ENCODE measurements around the gene HLX.

HLX gene

DNA sequence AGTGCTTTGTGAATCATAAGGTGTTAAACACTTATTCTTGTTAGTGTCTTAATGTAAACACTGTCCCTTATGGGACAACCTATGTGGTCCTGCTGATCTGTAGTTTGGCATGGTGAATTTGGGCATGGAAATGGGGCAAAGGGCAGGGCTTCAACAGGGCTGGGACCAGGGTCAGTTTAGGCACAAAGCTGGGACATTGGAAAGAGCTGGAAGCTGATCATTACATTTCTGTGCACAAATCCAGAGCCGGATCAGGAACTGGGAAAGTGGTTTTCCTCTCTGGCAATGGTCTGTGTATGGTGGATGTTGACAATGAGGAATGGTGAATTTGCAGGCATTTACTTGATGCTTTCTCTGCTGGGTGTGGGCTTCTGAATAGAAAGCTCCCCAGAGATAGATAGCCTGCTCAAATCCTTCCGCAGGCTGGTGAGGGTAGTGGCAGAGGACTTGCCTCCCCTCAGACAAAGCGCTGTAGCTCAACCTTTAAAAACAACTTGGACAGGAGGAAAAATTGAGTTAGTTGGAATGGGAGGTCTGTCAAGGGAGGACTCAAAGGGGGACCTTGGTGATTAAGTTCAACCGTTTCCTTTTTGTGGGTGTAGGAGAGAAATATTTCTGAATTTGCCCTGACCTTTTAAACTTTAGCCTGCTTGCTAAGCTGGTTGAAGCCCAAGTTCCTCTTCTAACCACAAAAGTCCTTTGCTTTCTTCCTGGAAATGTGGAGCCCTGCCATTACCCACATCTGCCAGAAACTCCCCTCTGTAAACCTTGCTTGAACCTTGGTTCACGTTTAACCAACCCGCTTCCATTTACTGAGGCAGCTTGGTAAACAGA is 35.3 kb downstream of the HLX start:
- H3K4me1 ChIP-seq (ENCODE audit: insufficient read depth, low read length, severe bottlenecking): no peaks in the 10 kb centered on the region
- H3K9ac ChIP-seq (ENCODE audit: low read length): no peak overlapping the region
- TF ChIP-seq, protein P1, sequence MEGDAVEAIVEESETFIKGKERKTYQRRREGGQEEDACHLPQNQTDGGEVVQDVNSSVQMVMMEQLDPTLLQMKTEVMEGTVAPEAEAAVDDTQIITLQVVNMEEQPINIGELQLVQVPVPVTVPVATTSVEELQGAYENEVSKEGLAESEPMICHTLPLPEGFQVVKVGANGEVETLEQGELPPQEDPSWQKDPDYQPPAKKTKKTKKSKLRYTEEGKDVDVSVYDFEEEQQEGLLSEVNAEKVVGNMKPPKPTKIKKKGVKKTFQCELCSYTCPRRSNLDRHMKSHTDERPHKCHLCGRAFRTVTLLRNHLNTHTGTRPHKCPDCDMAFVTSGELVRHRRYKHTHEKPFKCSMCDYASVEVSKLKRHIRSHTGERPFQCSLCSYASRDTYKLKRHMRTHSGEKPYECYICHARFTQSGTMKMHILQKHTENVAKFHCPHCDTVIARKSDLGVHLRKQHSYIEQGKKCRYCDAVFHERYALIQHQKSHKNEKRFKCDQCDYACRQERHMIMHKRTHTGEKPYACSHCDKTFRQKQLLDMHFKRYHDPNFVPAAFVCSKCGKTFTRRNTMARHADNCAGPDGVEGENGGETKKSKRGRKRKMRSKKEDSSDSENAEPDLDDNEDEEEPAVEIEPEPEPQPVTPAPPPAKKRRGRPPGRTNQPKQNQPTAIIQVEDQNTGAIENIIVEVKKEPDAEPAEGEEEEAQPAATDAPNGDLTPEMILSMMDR (IDR thresholded peaks at IDR 0.05; ENCODE audit: low read length): no peak
- no peak for TF ChIP-seq EZH2 (IDR thresholded peaks at IDR 0.05; ENCODE audit: borderline replicate concordance, low read length)
- H3F3A ChIP-seq (ENCODE audit: insufficient read depth, low read length): no peaks in the 10 kb centered on the region
- no peaks in the 10 kb centered on the region for H3K9me3 ChIP-seq (ENCODE audit: low read length)
- no peaks in the 10 kb centered on the region for H3K79me2 ChIP-seq (ENCODE audit: insufficient read depth, low read length)
- H3K27me3 ChIP-seq (ENCODE audit: insufficient read depth, low read length): no peaks in the 10 kb centered on the region
- H3K4me2 ChIP-seq (ENCODE audit: low read length): no peak overlapping the region
- H3K4me3 ChIP-seq (ENCODE audit: low read depth, low read length, poor library complexity, severe bottlenecking): no peak overlapping the region
- no peaks in the 10 kb centered on the region for H3K9me2 ChIP-seq (ENCODE audit: low read depth, low read length)
- H3K36me3 ChIP-seq (ENCODE audit: insufficient read depth, low read length): no peaks in the 10 kb centered on the region
- no peak overlapping the region for H3K27ac ChIP-seq (ENCODE audit: low read depth, low read length, poor library complexity, severe bottlenecking)
- H4K20me1 ChIP-seq (ENCODE audit: insufficient read depth, low read length): no peaks in the 10 kb centered on the region
- no peak overlapping the region for H2AFZ ChIP-seq (ENCODE audit: low read length)

DNA sequence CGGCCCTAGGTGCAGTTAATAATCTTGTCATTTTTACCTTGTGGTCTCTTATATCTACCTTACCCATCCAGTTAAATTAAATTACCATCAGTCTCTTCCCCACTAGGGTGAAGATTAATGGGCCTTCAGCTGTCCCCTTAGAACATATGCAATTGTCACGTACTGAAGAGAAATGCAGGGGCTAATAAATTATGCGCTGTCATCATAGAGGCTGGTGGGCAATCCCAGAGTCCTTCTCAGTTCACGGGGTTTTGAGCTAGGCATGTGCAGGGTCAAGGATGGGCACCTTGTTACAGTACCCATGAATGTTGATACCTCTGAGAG is 35.8 kb downstream of the HLX start:
- H3K4me3 ChIP-seq (ENCODE audit: low read depth, low read length, poor library complexity, severe bottlenecking): no peak overlapping the region
- no peaks in the 10 kb centered on the region for H3K4me1 ChIP-seq (ENCODE audit: insufficient read depth, low read length, severe bottlenecking)
- H3K27ac ChIP-seq (ENCODE audit: low read depth, low read length, poor library complexity, severe bottlenecking): no peak overlapping the region
- H3K36me3 ChIP-seq (ENCODE audit: insufficient read depth, low read length): no peaks in the 10 kb centered on the region
- H3K27me3 ChIP-seq (ENCODE audit: insufficient read depth, low read length): no peaks in the 10 kb centered on the region
- H3K9me2 ChIP-seq (ENCODE audit: low read depth, low read length): no peaks in the 10 kb centered on the region
- no peaks in the 10 kb centered on the region for H3F3A ChIP-seq (ENCODE audit: insufficient read depth, low read length)
- no peak overlapping the region for H2AFZ ChIP-seq (ENCODE audit: low read length)
- TF ChIP-seq, protein P1 (IDR thresholded peaks at IDR 0.05; ENCODE audit: low read length): no peak
- TF ChIP-seq EZH2 (IDR thresholded peaks at IDR 0.05; ENCODE audit: borderline replicate concordance, low read length): no peak
- H3K79me2 ChIP-seq (ENCODE audit: insufficient read depth, low read length): no peaks in the 10 kb centered on the region
- no peak overlapping the region for H3K4me2 ChIP-seq (ENCODE audit: low read length)
- no peaks in the 10 kb centered on the region for H3K9me3 ChIP-seq (ENCODE audit: low read length)
- no peaks in the 10 kb centered on the region for H4K20me1 ChIP-seq (ENCODE audit: insufficient read depth, low read length)
- H3K9ac ChIP-seq (ENCODE audit: low read length): no peak overlapping the region

- Histone ChIP-seq H3K4me1 (ENCODE audit: insufficient read depth, low read length, severe bottlenecking) (no peaks in the 10 kb centered on the region), H3K9me3 (ENCODE audit: low read length) (no peaks in the 10 kb centered on the region), H3K27me3 (ENCODE audit: insufficient read depth, low read length) (no peaks in the 10 kb centered on the region), H3K4me2 (ENCODE audit: low read length) (no peak overlapping the region), H3K9me2 (ENCODE audit: low read depth, low read length) (no peaks in the 10 kb centered on the region), H2AFZ (ENCODE audit: low read length) (no peak overlapping the region), H3K9ac (ENCODE audit: low read length) (no peak overlapping the region), H3K36me3 (ENCODE audit: insufficient read depth, low read length) (no peaks in the 10 kb centered on the region), H3K79me2 (ENCODE audit: insufficient read depth, low read length) (no peaks in the 10 kb centered on the region), H3K27ac (ENCODE audit: low read depth, low read length, poor library complexity, severe bottlenecking) (no peak overlapping the region), H3F3A (ENCODE audit: insufficient read depth, low read length) (no peaks in the 10 kb centered on the region), H3K4me3 (ENCODE audit: low read depth, low read length, poor library complexity, severe bottlenecking) (no peak overlapping the region), H4K20me1 (ENCODE audit: insufficient read depth, low read length) (no peaks in the 10 kb centered on the region)
- TF ChIP-seq, protein P1 (IDR thresholded peaks at IDR 0.05; ENCODE audit: low read length): no peak
- TF ChIP-seq EZH2 (IDR thresholded peaks at IDR 0.05; ENCODE audit: borderline replicate concordance, low read length): no peak
Measured at GRCh38 chr1:220915954-220916353, 36.7 kb downstream of the HLX start.
